Aorta (tissue), 5 donors: Measurements from ENCODE around the gene SMAD2. TPM values are rescaled to one million over a fixed set of nuclear protein-coding genes. Genes with fewer than 3 reads are reported as not detected.
A peak's percentile ranks its signal among the peaks of the same experiment; 100 is the strongest.

Source experiments
- ATAC-seq: fragments of 200-7000 bp; cut with Tn5 transposase; one replicate; pipeline ENCODE4 v1.9.1; 2022; ENCODE audit warnings: moderate library complexity; ENCODE audit not compliant: low FRiP score
- DNase-seq, 2 donors: peaks; one replicate each; pipeline ENCODE4 v3.0.0-alpha.2; 2020
- H3K27ac ChIP-seq, 2 donors: one replicate each; pipeline ENCODE4 v1.5.1; 2013; ENCODE audit warnings: low read length in 2 of 2, mild to moderate bottlenecking in 2 of 2, moderate library complexity in 2 of 2, control low read depth in 1 of 2, inconsistent platforms in 1 of 2, low read depth in 1 of 2
- H3K27me3 ChIP-seq, 2 donors: one replicate each; pipeline ENCODE4 v1.6.1; 2013; ENCODE audit warnings: control low read depth in 1 of 2, low read length in 1 of 2, mild to moderate bottlenecking in 1 of 2, moderate library complexity in 1 of 2; ENCODE audit not compliant: insufficient read depth in 2 of 2, control insufficient read depth in 1 of 2
- H3K36me3 ChIP-seq, 2 donors: one replicate each; pipeline ENCODE4 v1.6.1; 2013; ENCODE audit warnings: control low read depth in 1 of 2, low read length in 1 of 2, mild to moderate bottlenecking in 1 of 2; ENCODE audit not compliant: insufficient read depth in 2 of 2, control insufficient read depth in 1 of 2
- H3K4me1 ChIP-seq, 2 donors: one replicate each; pipeline ENCODE4 v1.6.1; 2013; ENCODE audit warnings: low read length in 2 of 2, control low read depth in 1 of 2, mild to moderate bottlenecking in 1 of 2, moderate library complexity in 1 of 2; ENCODE audit not compliant: insufficient read depth in 2 of 2, control insufficient read depth in 1 of 2
- H3K4me3 ChIP-seq, 2 donors: one replicate each; pipeline ENCODE4 v1.5.1; 2013; ENCODE audit warnings: low read length in 2 of 2, control low read depth in 1 of 2, mild to moderate bottlenecking in 1 of 2
- H3K9me3 ChIP-seq: one replicate; pipeline ENCODE4 v1.6.1; 2013; ENCODE audit warnings: mild to moderate bottlenecking, low read length; ENCODE audit not compliant: control insufficient read depth
- WGBS, 2 donors: extraction: QIAGEN DNeasy Blood & Tissue Kit; methylation state at CpG; one replicate each; pipeline ENCODE4 v1.1.7; 2013; 5-methylcytosine and 5-hydroxymethylcytosine counted together
- intact Hi-C, 2 donors: fragments of 100-400 bp; cut with DNase I; formaldehyde crosslinking; loops; one replicate each; pipeline versions ENCODE4 v1.14.2 to v1.15.0; 2022
- polyA plus RNA-seq, 2 donors: library from polyadenylated mRNA; stranded (reverse); fragments of 200-250 nt; gene quantifications; one replicate each; pipeline ENCODE4 v1.2.3, GENCODE V29; 2013
- total RNA-seq, 2 donors: library from RNA; stranded (reverse); fragmentation: NEBNext Ultra II Directional; extraction: Animal tissue kit (Norgen Biotek cat#: 25700); gene quantifications; one replicate each; pipeline ENCODE4 v1.2.1, GENCODE V29; 2021
- donor health status: healthy with polysubstance abuse.
- donor health status: Bipolar disorder and iron deficiency.
- donor health status: DM: no; HTN: no; CAD: no.
- donor health status: DM: no; HTN: no; CAD: no.
- donor health status: DM: yes; HTN: yes; CAD: no.

SMAD2 gene
- total and polyA plus RNA-seq, 4 donors = 45.4 to 137 (median 104) TPM

DNA sequence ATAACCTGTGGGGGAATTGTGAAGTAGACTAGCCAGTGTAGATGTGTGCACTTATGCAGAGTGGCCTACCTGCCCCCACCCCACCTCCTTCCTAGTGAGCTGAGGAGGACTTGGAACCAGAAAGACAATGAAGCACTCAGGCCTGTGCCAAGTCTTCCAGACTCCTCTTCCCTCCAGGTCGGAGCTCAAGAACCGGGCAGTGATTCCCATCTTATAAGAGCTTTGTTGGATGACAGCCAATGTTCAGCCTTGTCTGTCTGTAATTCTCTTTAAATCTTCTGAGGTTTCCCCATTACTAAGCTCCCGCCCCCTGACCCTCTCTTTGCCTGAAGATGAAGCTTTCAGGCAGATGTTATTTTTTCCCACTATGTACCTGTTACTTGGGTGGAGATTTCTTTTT lies 121.0 kb downstream of the SMAD2 start:
- ATAC-seq (no peak), DNase-seq (no peak)
- H3K27me3 ChIP-seq = no peaks in the 10 kb centered on the region
- H3K4me3 ChIP-seq = no peak overlapping the region
- no peak overlapping the region for H3K27ac ChIP-seq
- H3K4me1 ChIP-seq = no peaks in the 10 kb centered on the region
- WGBS, 2 donors = 73 to 87% methylated on average over 3 of the region's 3 CpGs
- intact Hi-C loops = no loop called here
- H3K9me3 ChIP-seq = no peaks in the 10 kb centered on the region
- H3K36me3 ChIP-seq = no peaks in the 10 kb centered on the region

DNA sequence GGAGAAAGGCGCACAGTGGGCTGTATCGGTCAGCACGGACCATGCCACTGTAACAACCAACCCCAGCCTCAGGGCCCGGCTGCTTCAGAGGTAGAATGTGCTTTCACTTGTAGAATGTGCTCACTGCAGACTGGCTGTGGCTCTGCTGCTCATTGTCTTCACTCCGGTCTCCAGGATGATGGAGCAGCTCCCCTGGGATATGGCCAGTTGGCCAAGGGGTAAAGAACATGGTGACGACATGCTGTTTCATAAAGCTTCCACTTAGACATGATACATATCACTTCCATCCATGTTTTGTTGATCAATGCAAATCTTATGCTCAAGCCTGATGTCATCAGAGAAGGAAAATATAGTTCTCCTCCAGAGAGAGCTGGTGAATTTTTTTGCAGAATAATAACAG lies 127.7 kb downstream of the SMAD2 start:
- intact Hi-C loops = no loop called here
- WGBS, 2 donors = 82 to 89% methylated on average over 6 of the region's 6 CpGs
- Histone ChIP-seq H3K27me3 (no peaks in the 10 kb centered on the region), H3K27ac (no peak overlapping the region), H3K9me3 (no peaks in the 10 kb centered on the region), H3K36me3 (no peaks in the 10 kb centered on the region), H3K4me1 (no peaks in the 10 kb centered on the region), H3K4me3 (no peak overlapping the region)
- DNase-seq = no peak
- ATAC-seq = no peak

DNA sequence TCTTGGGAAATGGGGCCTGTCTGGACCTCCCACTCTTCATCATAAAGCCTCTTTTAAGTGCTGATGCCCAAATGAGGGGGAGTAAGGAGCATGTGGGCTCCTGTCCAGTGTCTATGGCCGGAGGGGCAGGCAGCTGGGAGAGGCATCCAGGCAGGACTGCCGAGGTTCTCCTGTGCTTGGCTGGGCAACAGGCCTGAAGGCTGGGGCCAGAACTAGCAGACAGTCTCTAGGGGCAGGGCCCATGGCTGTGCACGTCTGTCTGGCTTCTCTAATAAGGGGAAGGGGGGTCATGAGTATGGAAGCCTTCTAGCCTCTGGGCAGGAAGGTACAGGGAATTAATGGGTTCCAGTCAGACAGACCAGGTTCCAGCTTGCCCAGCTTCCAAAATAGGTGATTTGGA lies 128.6 kb downstream of the SMAD2 start:
- Histone ChIP-seq H3K27me3 (no peaks in the 10 kb centered on the region), H3K36me3 (no peaks in the 10 kb centered on the region), H3K9me3 (no peaks in the 10 kb centered on the region), H3K27ac (no peak overlapping the region), H3K4me3 (no peak overlapping the region), H3K4me1 (no peaks in the 10 kb centered on the region)
- WGBS, 2 donors = 10 to 13% methylated on average over 3 of the region's 3 CpGs
- DNase-seq (no peak), ATAC-seq (no peak)
- intact Hi-C loops = no loop called here

DNA sequence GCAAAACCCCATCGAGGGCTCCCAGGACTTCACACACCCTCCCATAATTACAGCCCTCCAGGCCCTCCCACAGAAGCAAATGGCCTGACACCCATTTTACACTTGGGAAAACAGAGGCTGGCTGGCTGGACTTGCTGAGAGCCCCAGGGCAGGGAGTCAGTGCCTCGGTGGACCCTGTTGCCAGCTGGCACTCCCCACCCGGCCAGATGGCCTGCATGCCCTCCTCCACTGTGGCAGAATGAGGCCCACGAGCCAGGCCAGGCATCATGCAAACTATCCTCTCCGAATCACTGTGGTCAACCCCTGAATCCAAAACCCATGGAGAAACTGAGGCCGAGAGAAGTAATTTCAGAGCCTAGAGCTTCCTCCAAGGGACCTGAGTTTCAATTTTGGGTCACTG lies 129.7 kb downstream of the SMAD2 start:
- intact Hi-C loops = no loop called here
- no peak overlapping the region for H3K27ac ChIP-seq
- H3K36me3 ChIP-seq = no peaks in the 10 kb centered on the region
- ATAC-seq (no peak), DNase-seq (no peak)
- H3K4me3 ChIP-seq = no peak overlapping the region
- H3K27me3 ChIP-seq = no peaks in the 10 kb centered on the region
- no peaks in the 10 kb centered on the region for H3K9me3 ChIP-seq
- H3K4me1 ChIP-seq = no peaks in the 10 kb centered on the region
- WGBS, 2 donors = 81% methylated on average over 6 of the region's 6 CpGs

DNA sequence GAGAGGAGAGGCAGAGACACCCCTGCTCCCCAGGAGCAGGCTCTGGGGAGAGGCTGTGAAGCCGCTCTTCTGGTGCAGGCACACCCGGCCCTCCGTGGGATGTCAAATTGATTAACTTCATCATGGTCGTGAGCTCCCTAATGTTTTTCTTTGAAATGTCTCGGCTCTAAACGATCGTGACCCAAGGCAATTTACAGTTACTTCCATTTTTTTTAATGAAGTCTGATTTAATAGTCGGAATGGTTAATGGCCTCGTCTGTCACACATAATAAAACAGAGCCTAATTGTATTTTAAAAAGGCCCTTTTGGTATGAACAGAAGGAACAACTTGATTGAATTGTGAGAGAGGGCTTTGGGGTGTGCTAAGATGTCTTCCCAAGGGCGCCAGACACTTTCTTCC lies 130.2 kb downstream of the SMAD2 start:
- 81 to 87% methylated on average over 10 of the region's 10 CpGs for WGBS, 2 donors
- Histone ChIP-seq H3K4me3 (no peak overlapping the region), H3K9me3 (no peaks in the 10 kb centered on the region), H3K27me3 (no peaks in the 10 kb centered on the region), H3K27ac (no peak overlapping the region), H3K4me1 (no peaks in the 10 kb centered on the region), H3K36me3 (no peaks in the 10 kb centered on the region)
- intact Hi-C loops = no loop called here
- DNase-seq = no peak
- ATAC-seq = no peak

DNA sequence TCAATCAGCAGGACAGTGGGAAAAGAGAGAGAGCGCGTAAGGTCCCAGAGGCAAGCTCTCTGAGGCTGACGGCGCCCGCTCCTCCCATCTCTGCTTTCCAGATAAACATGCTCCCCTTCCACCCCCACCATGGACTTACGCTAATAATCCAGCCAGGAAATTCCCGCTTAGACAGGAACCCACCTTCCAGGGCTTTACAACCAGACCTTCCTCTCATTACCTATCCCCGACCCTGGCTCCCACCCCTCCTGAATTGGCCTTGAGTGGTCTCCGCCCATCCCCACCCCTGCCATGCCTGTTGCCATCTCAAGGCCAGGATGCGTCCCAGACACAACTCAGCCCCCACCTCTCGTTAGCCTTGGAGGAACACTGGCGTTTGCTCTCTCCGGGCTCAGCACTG lies 131.1 kb downstream of the SMAD2 start:
- H3K4me1 ChIP-seq = no peaks in the 10 kb centered on the region
- 92 to 97% methylated on average over 11 to 13 of the region's 13 CpGs for WGBS, 2 donors
- intact Hi-C loops = no loop called here
- ATAC-seq (no peak), DNase-seq (no peak)
- no peaks in the 10 kb centered on the region for H3K9me3 ChIP-seq
- no peak overlapping the region for H3K27ac ChIP-seq
- no peaks in the 10 kb centered on the region for H3K27me3 ChIP-seq
- H3K36me3 ChIP-seq = no peaks in the 10 kb centered on the region
- H3K4me3 ChIP-seq = no peak overlapping the region

DNA sequence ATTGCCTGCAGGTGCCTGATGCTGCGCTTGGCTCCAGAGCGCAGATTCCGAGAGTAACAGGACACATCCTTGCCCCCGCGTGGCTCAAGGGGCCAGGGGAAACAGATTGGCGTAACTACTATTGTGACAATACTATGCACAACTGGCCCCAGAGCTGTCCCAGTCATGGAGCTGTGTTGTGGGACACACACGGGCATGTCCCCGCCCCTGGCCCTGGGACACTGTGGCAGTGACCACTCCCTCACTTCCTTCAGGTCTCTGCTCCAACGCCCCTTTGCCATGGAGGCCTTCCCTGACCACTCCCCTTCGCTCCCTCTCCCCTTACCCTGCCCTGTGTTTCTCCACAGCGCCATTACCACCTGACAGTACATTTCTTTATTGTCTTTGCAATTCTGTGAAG lies 132.1 kb downstream of the SMAD2 start:
- no peaks in the 10 kb centered on the region for H3K4me1 ChIP-seq
- intact Hi-C loops = no loop called here
- H3K9me3 ChIP-seq = no peaks in the 10 kb centered on the region
- no peak overlapping the region for H3K27ac ChIP-seq
- 83 to 84% methylated on average over 11 of the region's 11 CpGs for WGBS, 2 donors
- no peaks in the 10 kb centered on the region for H3K36me3 ChIP-seq
- H3K27me3 ChIP-seq = no peaks in the 10 kb centered on the region
- H3K4me3 ChIP-seq = no peak overlapping the region
- no peak for ATAC-seq
- no peak for DNase-seq

DNA sequence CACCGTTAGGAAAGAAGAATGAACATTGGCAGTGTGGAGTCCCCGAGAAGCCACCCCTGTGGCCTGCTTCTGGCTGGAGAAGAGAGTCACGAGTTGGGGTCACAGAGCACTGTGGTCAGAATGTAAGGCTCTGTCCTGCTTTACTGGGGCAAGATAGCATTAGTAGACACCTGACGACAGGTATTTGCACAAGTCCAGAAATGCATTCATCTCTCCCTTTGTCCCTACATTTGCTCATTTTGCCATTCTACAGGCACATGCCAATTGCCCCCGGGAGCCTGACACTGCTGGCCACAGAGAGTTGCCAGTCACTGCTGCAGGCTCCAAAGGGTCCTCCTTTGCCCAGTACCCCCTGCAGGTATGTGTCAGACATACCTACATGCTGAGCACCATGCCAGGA lies 133.3 kb downstream of the SMAD2 start:
- Histone ChIP-seq H3K4me1 (no peaks in the 10 kb centered on the region), H3K4me3 (no peak overlapping the region), H3K36me3 (no peaks in the 10 kb centered on the region), H3K9me3 (no peaks in the 10 kb centered on the region), H3K27me3 (no peaks in the 10 kb centered on the region), H3K27ac (no peak overlapping the region)
- intact Hi-C loops = no loop called here
- DNase-seq (no peak), ATAC-seq (no peak)
- 89 to 90% methylated on average over 5 of the region's 5 CpGs for WGBS, 2 donors

DNA sequence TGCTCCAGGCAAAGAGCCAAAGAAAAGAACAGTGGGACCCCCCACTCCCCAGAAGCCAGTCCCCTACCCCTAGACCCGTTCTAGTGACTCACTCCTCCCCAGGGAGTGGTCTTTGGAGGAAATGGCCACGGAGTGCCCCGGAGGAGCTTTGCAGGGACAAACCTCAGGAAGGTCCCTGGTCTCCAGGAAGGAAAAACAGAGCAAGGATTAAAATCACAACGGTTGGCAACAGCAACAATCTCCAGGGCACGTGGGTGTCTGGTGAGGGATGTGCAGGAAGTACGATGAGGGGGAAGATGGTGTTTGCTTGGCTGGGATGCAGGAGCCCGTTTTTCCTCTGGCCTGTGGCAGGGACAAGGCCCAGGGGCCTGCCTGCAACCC lies 135.0 kb downstream of the SMAD2 start:
- Histone ChIP-seq H3K27ac (no peak overlapping the region), H3K4me1 (no peaks in the 10 kb centered on the region), H3K4me3 (no peak overlapping the region), H3K36me3 (no peaks in the 10 kb centered on the region), H3K27me3 (no peaks in the 10 kb centered on the region), H3K9me3 (no peaks in the 10 kb centered on the region)
- intact Hi-C loops = no loop called here
- 1 to 7% methylated on average over 7 of the region's 7 CpGs for WGBS, 2 donors
- ATAC-seq (peak; percentile 47), DNase-seq (no peak)
